H1 (cell line): ENCODE data around the gene NELFA. TPM values are rescaled to one million over a fixed set of nuclear protein-coding genes. Genes with fewer than 3 reads are reported as not detected.

Experiments
- CTCF ChIA-PET: fragments of 300-600 bp; sonication (Branson Sonifier 250); formaldehyde crosslinking; loops from one replicate; lab custom pipeline; 2021; ENCODE audit not compliant: partially characterized antibody; lab: Charles Lee
- POLR2A ChIA-PET: fragments of 300-600 bp; sonication (Branson Sonifier 250); formaldehyde crosslinking; loops from one replicate; lab custom pipeline; 2021; ENCODE audit warnings: inconsistent platforms; ENCODE audit not compliant: partially characterized antibody; lab: Charles Lee
- DNase-seq, 2 experiments: peaks; one replicate each; pipeline versions ENCODE4 v3.0.0 to v3.0.0-alpha.2; 2010 to 2022; ENCODE audit warnings: low spot score in 2 of 2, low read depth in 1 of 2, mixed read lengths in 1 of 2
- FAIRE-seq: peaks from 2 replicates; lab custom pipeline; 2011; peaks lifted over from hg19 to GRCh38; lab: Jason Lieb, UNC
- H2AFZ ChIP-seq: 2 replicates; pipeline ENCODE4 v1.8.1; 2012; ENCODE audit warnings: low read length, inconsistent platforms
- H2AK5ac ChIP-seq: 2 replicates; pipeline ENCODE4 v1.6.1; 2013; ENCODE audit warnings: low read depth, low read length
- H2BK120ac ChIP-seq: replicated peaks from 2 replicates; pipeline ENCODE3; 2013; ENCODE audit warnings: low read depth, low read length, inconsistent platforms
- H2BK12ac ChIP-seq: 2 replicates; pipeline ENCODE4 v1.6.1; 2013; ENCODE audit warnings: low read depth, low read length
- H2BK15ac ChIP-seq: 2 replicates; pipeline ENCODE4 v1.6.1; 2013; ENCODE audit warnings: low read length
- H2BK20ac ChIP-seq: 2 replicates; pipeline ENCODE4 v1.6.1; 2013; ENCODE audit warnings: low read length
- H2BK5ac ChIP-seq: 2 replicates; pipeline ENCODE4 v1.6.1; 2013; ENCODE audit warnings: low read depth, low read length
- H3K14ac ChIP-seq: 2 replicates; pipeline ENCODE4 v1.6.1; 2013; ENCODE audit warnings: inconsistent platforms; ENCODE audit not compliant: insufficient read length
- H3K18ac ChIP-seq: 2 replicates; pipeline ENCODE4 v1.6.1; 2013; ENCODE audit warnings: low read length; ENCODE audit errors: extremely low read depth
- H3K23ac ChIP-seq: 2 replicates; pipeline ENCODE4 v1.6.1; 2013; ENCODE audit warnings: inconsistent platforms; ENCODE audit not compliant: insufficient read length
- H3K23me2 ChIP-seq: 2 replicates; pipeline ENCODE4 v1.6.1; 2013; ENCODE audit warnings: low read depth, low read length
- H3K27ac ChIP-seq: 2 replicates; pipeline ENCODE4 v1.6.1; 2011; ENCODE audit warnings: low read depth, low read length, inconsistent platforms
- H3K27me3 ChIP-seq, 4 experiments: replicated peaks in 1 of 4; 1 replicate in 1 of 4; 2 replicates in 3 of 4; pipeline versions ENCODE4 v1.6.1 to v1.8.1; 2011 to 2013; ENCODE audit warnings: low read length in 3 of 4, mild to moderate bottlenecking in 3 of 4, inconsistent platforms in 2 of 4, mixed read lengths in 2 of 4, moderate library complexity in 1 of 4; ENCODE audit not compliant: control insufficient read depth in 3 of 4, insufficient read depth in 3 of 4; ENCODE audit errors: extremely low read depth in 1 of 4
- H3K36me3 ChIP-seq, 4 experiments: 2 replicates each; pipeline versions ENCODE4 v1.6.1 to v1.8.1; 2011 to 2013; ENCODE audit warnings: mild to moderate bottlenecking in 4 of 4, low read length in 3 of 4, moderate library complexity in 2 of 4, control low read depth in 1 of 4, inconsistent platforms in 1 of 4; ENCODE audit not compliant: insufficient read depth in 4 of 4, control insufficient read depth in 2 of 4
- H3K4ac ChIP-seq: replicated peaks from 2 replicates; pipeline ENCODE3; 2013; ENCODE audit warnings: low read length, low read depth, mixed read lengths, inconsistent platforms; ENCODE audit not compliant: insufficient read length
- H3K4me1 ChIP-seq, 4 experiments: replicated peaks in 1 of 4; 1 replicate in 1 of 4; 2 replicates in 3 of 4; pipeline versions ENCODE4 v1.6.1 to v1.8.1; 2011 to 2013; ENCODE audit warnings: low read length in 3 of 4, inconsistent platforms in 2 of 4, mixed read lengths in 1 of 4; ENCODE audit not compliant: insufficient read depth in 4 of 4, control insufficient read depth in 3 of 4
- H3K4me2 ChIP-seq, 2 experiments: 2 replicates each; pipeline versions ENCODE4 v1.6.1 to v1.8.1; 2011 to 2013; ENCODE audit warnings: low read depth in 2 of 2, low read length in 2 of 2, control low read depth in 1 of 2, inconsistent platforms in 1 of 2, mild to moderate bottlenecking in 1 of 2; ENCODE audit not compliant: insufficient read depth in 1 of 2
- H3K4me3 ChIP-seq, 4 experiments: fragments of 200-600, 300-600 bp in 1 of 4; sonication (generic), shearing (Covaris generic), sonication (Bioruptor Twin) in 1 of 4; 2 replicates each; pipeline versions ENCODE4 v1.5.1 to v1.8.1; 2011 to 2016; ENCODE audit warnings: low read length in 4 of 4, low read depth in 3 of 4, control low read depth in 2 of 4, inconsistent platforms in 2 of 4, mild to moderate bottlenecking in 2 of 4, mixed read lengths in 1 of 4, moderate library complexity in 1 of 4; ENCODE audit not compliant: insufficient read depth in 2 of 4; ENCODE audit errors: extremely low read depth in 1 of 4
- H3K56ac ChIP-seq: replicated peaks from 2 replicates; pipeline ENCODE3; 2013; ENCODE audit warnings: low read depth, mild to moderate bottlenecking, mixed read lengths, low read length, inconsistent platforms; ENCODE audit not compliant: insufficient read length
- H3K79me1 ChIP-seq: 2 replicates; pipeline ENCODE4 v1.6.1; 2013; ENCODE audit warnings: low read depth, low read length, control low read depth
- H3K79me2 ChIP-seq, 2 experiments: 2 replicates each; pipeline versions ENCODE4 v1.6.1 to v1.8.1; 2012 to 2013; ENCODE audit warnings: low read length in 2 of 2, mild to moderate bottlenecking in 2 of 2, inconsistent platforms in 1 of 2; ENCODE audit not compliant: insufficient read depth in 2 of 2, control insufficient read depth in 1 of 2
- H3K9ac ChIP-seq, 4 experiments: replicated peaks in 1 of 4; 1 replicate in 1 of 4; 2 replicates in 3 of 4; pipeline versions ENCODE4 v1.6.1 to v1.8.1; 2011 to 2013; ENCODE audit warnings: low read depth in 3 of 4, low read length in 3 of 4, control low read depth in 2 of 4, mild to moderate bottlenecking in 2 of 4, moderate library complexity in 2 of 4, inconsistent platforms in 1 of 4; ENCODE audit errors: extremely low read depth in 1 of 4
- H3K9me3 ChIP-seq, 2 experiments: 2 replicates each; pipeline versions ENCODE4 v1.6.1 to v1.8.1; 2012 to 2013; ENCODE audit warnings: mild to moderate bottlenecking in 2 of 2, moderate library complexity in 2 of 2, control low read depth in 1 of 2, inconsistent platforms in 1 of 2, low read depth in 1 of 2, low read length in 1 of 2, mixed read lengths in 1 of 2; ENCODE audit not compliant: insufficient read depth in 2 of 2
- H4K20me1 ChIP-seq, 2 experiments: replicated peaks in 1 of 2; 2 replicates each; pipeline versions ENCODE3 to v1.8.1; 2011 to 2013; ENCODE audit warnings: inconsistent platforms in 2 of 2, low read length in 2 of 2, mild to moderate bottlenecking in 1 of 2; ENCODE audit not compliant: insufficient read depth in 2 of 2, control insufficient read depth in 1 of 2
- H4K5ac ChIP-seq: 2 replicates; pipeline ENCODE4 v1.6.1; 2013; ENCODE audit warnings: low read length, low read depth, mixed read lengths, inconsistent platforms; ENCODE audit not compliant: insufficient read length
- H4K8ac ChIP-seq: 2 replicates; pipeline ENCODE4 v1.8.0; 2013; ENCODE audit warnings: mild to moderate bottlenecking, moderate library complexity, low read length, inconsistent platforms; ENCODE audit not compliant: insufficient read depth; ENCODE audit errors: extremely low read depth
- H4K91ac ChIP-seq: replicated peaks from 2 replicates; pipeline ENCODE3; 2013; ENCODE audit warnings: low read length, mixed read lengths, inconsistent platforms; ENCODE audit not compliant: insufficient read length
- KDM1A ChIP-seq: fragments of 200-600, 300-600 bp; sonication (generic); IDR thresholded peaks from 2 replicates; pipeline ENCODE4 v1.7.1; 2016; ENCODE audit warnings: mild to moderate bottlenecking, low read length, borderline replicate concordance
- WGBS, 2 experiments: shearing (Covaris generic) in 1 of 2; methylation state at CpG; one replicate each; pipeline versions ENCODE4 v1.1.6 to v1.1.7; 2013 to 2015; ENCODE audit warnings: low lambda C conversion rate in 2 of 2, mixed read lengths in 2 of 2, inconsistent platforms in 1 of 2, low coverage in 1 of 2, missing lambda C conversion rate in 1 of 2; ENCODE audit not compliant: insufficient replicate concordance in 2 of 2, insufficient coverage in 1 of 2, insufficient read length in 1 of 2; ENCODE audit errors: extremely low coverage in 1 of 2, missing lambda C conversion rate in 1 of 2; 5-methylcytosine and 5-hydroxymethylcytosine counted together
- polyA plus RNA-seq, 7 experiments: library from polyadenylated mRNA; depleted of rRNA in 3 of 7; stranded (reverse) in 5 of 7; unstranded in 2 of 7; fragments of >200 nt in 5 of 7; fragments of 200-250 nt in 2 of 7; gene quantifications; 1 replicate in 5 of 7; 2 replicates in 1 of 7; 4 replicates in 1 of 7; pipeline versions ENCODE4 v1.2.1 to v1.2.3, GENCODE V29; 2011 to 2013; ENCODE audit warnings: missing spikeins in 2 of 7, mixed read lengths in 2 of 7
- total RNA-seq: library from RNA; stranded (reverse); fragmentation: NEBNext Ultra II Directional; extraction: Animal tissue kit (Norgen Biotek cat#: 25700); gene quantifications from 2 replicates; pipeline ENCODE4 v1.2.1, GENCODE V29; 2021

The NELFA gene
- total and polyA plus RNA-seq, 2 of the 8 experiments (the other 6 are each of a cell fraction or from before 2014, with no cell fraction given) = 41.8 to 57.5 TPM

GRCh38 chr4:2048831-2049230 lies 40.1 kb upstream of the NELFA start:
- POLR2A ChIA-PET = no interaction called here
- no peaks in the 10 kb centered on the region; the same call in 1 of the 2 replicates for H3K23me2 ChIP-seq
- H3K79me1 ChIP-seq = no peaks in the 10 kb centered on the region
- peaks cover 0 to 5% of the 10 kb centered on the region in 2 experiments for H4K20me1 ChIP-seq
- no peak overlapping the region for H3K27ac ChIP-seq
- H2BK15ac ChIP-seq = no peak overlapping the region
- H3K79me2 ChIP-seq = no peaks in the 10 kb centered on the region
- no peak overlapping the region for H2AFZ ChIP-seq
- no peak overlapping the region for H2AK5ac ChIP-seq
- no peak for TF ChIP-seq KDM1A
- no peak overlapping the region for H2BK5ac ChIP-seq
- CTCF ChIA-PET = no interaction called here
- H3K4me1 ChIP-seq = peaks cover 0 to 5% (median 4%) of the 10 kb centered on the region in 4 experiments; a peak in 5 of 7 replicates
- H3K9ac ChIP-seq = no peak overlapping the region
- H3K4me2 ChIP-seq = no peak overlapping the region
- H3K23ac ChIP-seq = no peak overlapping the region
- H3K9me3 ChIP-seq = peaks cover 0 to 8% of the 10 kb centered on the region in 2 experiments; a peak in 1 of 4 replicates
- no peak overlapping the region for H4K91ac ChIP-seq
- H4K5ac ChIP-seq = no peak overlapping the region
- no peak overlapping the region for H2BK120ac ChIP-seq
- FAIRE-seq = no peak
- no peak overlapping the region for H4K8ac ChIP-seq
- 95% methylated on average over 8 of the region's 8 CpGs; no CpG with 5 or more reads in 1 of the 2 experiments for WGBS, 2 experiments
- no peak overlapping the region for H3K56ac ChIP-seq
- H2BK20ac ChIP-seq = no peak overlapping the region
- DNase-seq = peak in 1 of 2 experiments; percentile 16
- H2BK12ac ChIP-seq = no peak overlapping the region
- no peak overlapping the region for H3K4me3 ChIP-seq
- no peak overlapping the region for H3K18ac ChIP-seq
- no peak overlapping the region for H3K14ac ChIP-seq
- no peak overlapping the region for H3K4ac ChIP-seq
- peaks cover 0 to 10% (median 5%) of the 10 kb centered on the region in 4 experiments; a peak in 4 of 7 replicates for H3K27me3 ChIP-seq
- no peaks in the 10 kb centered on the region for H3K36me3 ChIP-seq
